ENCODE measurements around the gene LYRM1.
"Not testable (repeated sequence)": the region's sequence is repeated elsewhere in the genome, so short reads cannot be mapped to it uniquely, and the experiment has no call there.

Gene LYRM1

DNA sequence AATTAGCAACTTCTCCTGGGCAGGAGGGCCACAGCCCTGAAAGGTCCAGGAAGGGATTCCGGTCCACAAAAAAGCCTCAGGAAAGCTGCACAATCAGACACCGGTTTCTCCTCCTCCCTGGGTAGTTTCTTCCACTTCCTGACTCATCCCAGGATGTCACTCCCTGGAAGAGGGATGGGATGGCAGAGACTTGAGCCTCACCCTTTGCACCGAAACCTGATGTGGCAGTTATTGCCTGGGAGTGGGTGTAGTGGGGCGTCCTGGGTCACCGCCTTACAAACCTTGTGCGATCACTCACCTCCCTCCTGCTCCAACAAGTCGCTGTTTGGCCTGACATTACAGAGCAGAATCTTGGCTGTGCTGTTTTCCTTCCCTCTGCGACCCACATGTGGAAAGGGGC is 70.8 kb downstream of the LYRM1 start:
- H3K27ac Mint-ChIP-seq: no peak overlapping the region

DNA sequence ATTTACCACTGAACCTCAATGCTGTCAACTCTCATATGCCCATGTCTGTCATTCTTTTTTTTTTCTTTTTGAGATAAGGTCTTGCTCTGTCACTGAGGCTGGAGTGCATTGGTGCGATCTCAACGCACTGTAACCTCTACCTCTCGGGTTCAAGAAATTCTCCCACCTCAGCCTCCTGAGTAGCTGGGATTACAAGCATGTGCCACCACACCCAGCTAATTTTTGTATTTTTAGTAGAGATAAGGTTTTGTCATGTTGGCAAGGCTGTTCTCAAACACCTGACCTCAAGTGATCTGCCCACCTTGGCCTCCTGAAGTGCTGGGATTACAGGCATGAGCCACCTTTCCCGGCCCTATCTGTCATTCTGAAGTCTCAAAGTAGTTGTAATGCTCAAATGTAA is 72.6 kb downstream of the LYRM1 start:
- not testable (repeated sequence) for H3K4me1 Mint-ChIP-seq; ATAC-seq (ENCODE audit: low read depth); H3K27me3 Mint-ChIP-seq; H3K27ac Mint-ChIP-seq; H3K36me3 Mint-ChIP-seq; H3K4me3 Mint-ChIP-seq; DNase-seq (ENCODE audit: low spot score in 2 of 2); H3K9me3 Mint-ChIP-seq

More for the DNA sequence above, 70.8 kb downstream of the LYRM1 start:
- peaks cover 3% of the 10 kb centered on the region for H3K4me1 Mint-ChIP-seq
- peaks cover 9% of the 10 kb centered on the region for H3K27me3 Mint-ChIP-seq
- no peak for ATAC-seq (ENCODE audit: low read depth)
- H3K36me3 Mint-ChIP-seq: no peaks in the 10 kb centered on the region
- no peak overlapping the region for H3K4me3 Mint-ChIP-seq
- DNase-seq (ENCODE audit: low spot score in 2 of 2): no peak
- no peaks in the 10 kb centered on the region for H3K9me3 Mint-ChIP-seq
